K562 (cell line): Measurements from ENCODE around the gene TBL1X. TPM values are rescaled to one million over a fixed set of nuclear protein-coding genes. Genes with fewer than 3 reads are reported as not detected.

ENCODE experiments used
- ATAC-seq: fragments of 200-7000 bp; cut with Tn5 transposase; 3 replicates; pipeline ENCODE4 v1.9.1; 2020; ENCODE audit warnings: moderate library complexity
- BruUV-seq: library from RNA; stranded (reverse); fragments of 400-500 nt; replicated peaks from 2 replicates; lab custom pipeline; 2021; lab: Mats Ljungman, UMichigan
- CTCF ChIA-PET: fragments of 300-600 bp; formaldehyde crosslinking; extraction: SDS; loops from one replicate; lab custom pipeline; 2021; ENCODE audit warnings: low intra/inter-chr PET ratio; lab: Yijun Ruan, JAX
- POLR2A ChIA-PET: fragments of 300-600, 350-650 bp; sonication (Branson Sonifier 250); formaldehyde crosslinking; extraction: SDS; loops from one replicate; lab custom pipeline; 2021; ENCODE audit warnings: antibody characterized with exemption, inconsistent platforms; lab: Yijun Ruan, JAX
- DNase-seq, 4 experiments: peaks; one replicate each; pipeline versions ENCODE4 v3.0.0 to v3.0.0-alpha.2; 2011 to 2018; ENCODE audit warnings: low spot score in 3 of 4, mixed read lengths in 3 of 4; ENCODE audit errors: extremely low read depth in 1 of 4
- FAIRE-seq: peaks from 2 replicates; lab custom pipeline; 2011; peaks lifted over from hg19 to GRCh38; lab: Jason Lieb, UNC
- H2AFZ ChIP-seq: 2 replicates; pipeline ENCODE4 v1.6.0; 2011; ENCODE audit warnings: low read depth, low read length, control low read depth, inconsistent platforms
- H3K27ac ChIP-seq: fragments of 200-600 bp; 3 replicates; pipeline ENCODE4 v1.8.0; 2011; ENCODE audit warnings: low read depth, mild to moderate bottlenecking, control low read depth, inconsistent platforms, low read length, moderate library complexity, mixed read lengths; ENCODE audit errors: extremely low read depth
- H3K27me3 ChIP-seq, 2 experiments: fragments of 300-600 bp in 1 of 2; 2 replicates in 1 of 2; 3 replicates in 1 of 2; pipeline versions ENCODE4 v1.6.0 to v1.8.0; 2011; ENCODE audit warnings: inconsistent platforms in 2 of 2, low read length in 2 of 2, mild to moderate bottlenecking in 1 of 2, mixed read lengths in 1 of 2, moderate library complexity in 1 of 2; ENCODE audit not compliant: control insufficient read depth in 2 of 2, insufficient read depth in 2 of 2
- H3K36me3 ChIP-seq: fragments of 300-600 bp; 3 replicates; pipeline ENCODE4 v1.8.0; 2011; ENCODE audit warnings: mild to moderate bottlenecking, low read length, inconsistent platforms; ENCODE audit not compliant: control insufficient read depth, insufficient read depth
- H3K4me1 ChIP-seq, 2 experiments: fragments of 200-600 bp in 1 of 2; replicated peaks in 1 of 2; 2 replicates in 1 of 2; 3 replicates in 1 of 2; pipeline versions ENCODE4 v1.5.1 to v1.8.0; 2011; ENCODE audit warnings: inconsistent platforms in 2 of 2, low read length in 2 of 2, mild to moderate bottlenecking in 1 of 2, mixed read lengths in 1 of 2, moderate library complexity in 1 of 2; ENCODE audit not compliant: control insufficient read depth in 2 of 2, insufficient read depth in 2 of 2
- H3K4me2 ChIP-seq: 2 replicates; pipeline ENCODE4 v1.6.1; 2011; ENCODE audit warnings: low read length, control low read depth, inconsistent platforms, mixed read lengths; ENCODE audit not compliant: insufficient read depth
- H3K4me3 ChIP-seq: fragments of 200-600 bp; sonication (generic), shearing (Covaris generic); 2 replicates; pipeline ENCODE4 v1.5.1; 2016; ENCODE audit warnings: control low read depth, inconsistent platforms
- H3K79me2 ChIP-seq: fragments of 200-600 bp; 3 replicates; pipeline ENCODE4 v1.8.0; 2011; ENCODE audit warnings: low read length, inconsistent platforms; ENCODE audit not compliant: control insufficient read depth, insufficient read depth
- H3K9ac ChIP-seq, 2 experiments: 2 replicates each; pipeline versions ENCODE4 v1.6.0 to v1.6.1; 2011; ENCODE audit warnings: low read depth in 2 of 2, low read length in 2 of 2, control low read depth in 1 of 2, inconsistent platforms in 1 of 2, mild to moderate bottlenecking in 1 of 2, mixed read lengths in 1 of 2; ENCODE audit not compliant: insufficient read depth in 1 of 2
- H3K9me1 ChIP-seq: one replicate; pipeline ENCODE4 v1.6.0; 2011; ENCODE audit warnings: inconsistent platforms, mild to moderate bottlenecking, low read length, moderate library complexity; ENCODE audit not compliant: control insufficient read depth, insufficient read depth
- H3K9me3 ChIP-seq: replicated peaks from 2 replicates; pipeline ENCODE4 v1.5.1; 2011; ENCODE audit warnings: low read depth, low read length, inconsistent platforms; ENCODE audit not compliant: control insufficient read depth, insufficient read depth
- H4K20me1 ChIP-seq: replicated peaks from 2 replicates; pipeline ENCODE4 v1.6.1; 2011; ENCODE audit warnings: low read length, inconsistent platforms, mixed read lengths; ENCODE audit not compliant: control insufficient read depth, insufficient read depth
- BCOR ChIP-seq: fragments of 450-650 bp; IDR thresholded peaks from 2 replicates; pipeline ENCODE4 v1.6.1; 2016
- BHLHE40 ChIP-seq: IDR thresholded peaks from 2 replicates; pipeline ENCODE4 v1.6.1; 2011; ENCODE audit warnings: low read length, improper control_type of control experiment
- E2F5 ChIP-seq: sonication (generic); formaldehyde crosslinking; IDR thresholded peaks from 2 replicates; pipeline ENCODE4 v1.8.0; 2022; ENCODE audit warnings: mild to moderate bottlenecking, missing genetic modification reagents
- EHMT2 ChIP-seq: fragments of 450-650 bp; IDR thresholded peaks from 2 replicates; pipeline ENCODE4 v1.6.1; 2018; ENCODE audit warnings: antibody characterized with exemption
- KHSRP ChIP-seq: fragments of 450-650 bp; IDR thresholded peaks from 2 replicates; pipeline ENCODE4 v1.6.1; 2017
- KLF16 ChIP-seq: IDR thresholded peaks from 2 replicates; pipeline ENCODE4 v1.6.1; 2016; ENCODE audit warnings: antibody characterized with exemption
- NFIC ChIP-seq: fragments of 450-650 bp; IDR thresholded peaks from 2 replicates; pipeline ENCODE4 v1.6.1; 2017; ENCODE audit warnings: mild to moderate bottlenecking, inconsistent platforms
- POLR2G ChIP-seq: fragments of 200-400 bp; formaldehyde crosslinking; IDR thresholded peaks from 2 replicates; pipeline ENCODE4 v1.6.1; 2017; ENCODE audit warnings: low read depth, mild to moderate bottlenecking, antibody characterized with exemption, low read length, moderate library complexity
- POLR2H ChIP-seq: IDR thresholded peaks from 2 replicates; pipeline ENCODE4 v1.6.1; 2016; ENCODE audit warnings: missing genetic modification characterization, low read depth, mild to moderate bottlenecking, control low read depth, missing compliant biosample characterization, moderate library complexity
- RBM22 ChIP-seq: fragments of 200-400 bp; formaldehyde crosslinking; IDR thresholded peaks from 2 replicates; pipeline ENCODE4 v1.6.1; 2018; ENCODE audit warnings: low read length, low read depth; ENCODE audit not compliant: poor library complexity, severe bottlenecking
- RNF219 ChIP-seq: fragments of 250-450 bp; sonication (Bioruptor Pico); IDR thresholded peaks from 2 replicates; pipeline ENCODE4 v1.5.0; 2022; ENCODE audit warnings: mild to moderate bottlenecking
- SAFB ChIP-seq: fragments of 200-400 bp; formaldehyde crosslinking; IDR thresholded peaks from 2 replicates; pipeline ENCODE4 v1.6.1; 2017; ENCODE audit warnings: low read depth, low read length, borderline replicate concordance
- SMARCA4 ChIP-seq: fragments of 450-650 bp; IDR thresholded peaks from 2 replicates; pipeline ENCODE4 v1.6.1; 2016
- SRF ChIP-seq, 2 experiments: fragments of 250-450, 450-650 bp in 1 of 2; sonication (Bioruptor Pico) in 1 of 2; sonication (generic) in 1 of 2; formaldehyde crosslinking; IDR thresholded peaks; 2 replicates each; pipeline versions ENCODE4 v1.5.0 to v1.5.1; 2020 to 2022; ENCODE audit warnings: mild to moderate bottlenecking in 1 of 2, missing genetic modification reagents in 1 of 2
- TAF9B ChIP-seq: fragments of 450-650 bp; IDR thresholded peaks from 2 replicates; pipeline ENCODE4 v1.6.1; 2018; ENCODE audit warnings: mild to moderate bottlenecking; ENCODE audit not compliant: partially characterized antibody
- XRCC3 ChIP-seq: fragments of 450-650 bp; IDR thresholded peaks from 2 replicates; pipeline ENCODE4 v1.6.1; 2017; ENCODE audit warnings: mild to moderate bottlenecking, moderate library complexity
- ZNF764 ChIP-seq: fragments of 250-450 bp; sonication (Bioruptor Pico); IDR thresholded peaks from 2 replicates; pipeline ENCODE4 v1.4.0; 2020; ENCODE audit warnings: low read depth, mild to moderate bottlenecking, moderate library complexity
- WGBS: fragments of 100-300 bp; shearing (Covaris generic); methylation state at CpG from one replicate; pipeline ENCODE4 v1.1.6; 2016; ENCODE audit warnings: low coverage, mixed read lengths; ENCODE audit not compliant: insufficient coverage; ENCODE audit errors: missing lambda C conversion rate; 5-methylcytosine and 5-hydroxymethylcytosine counted together
- in situ Hi-C: fragments of 300-500 bp; cut with MboI; formaldehyde crosslinking; loops from 4 replicates; pipeline ENCODE4 v1.15.0; 2018; ENCODE audit warnings: inconsistent platforms, mixed read lengths
- intact Hi-C: fragments of 100-400 bp; cut with micrococcal nuclease; formaldehyde crosslinking; loops from 2 replicates; pipeline ENCODE4 v1.14.2; 2022
- polyA plus RNA-seq, 8 experiments: library from polyadenylated mRNA; depleted of rRNA in 4 of 8; stranded (reverse) in 5 of 8; unstranded in 3 of 8; fragments of >200 nt; fragmentation: Nextera tagmentation in 2 of 8; fragmentation: Illumina TruSeq in 1 of 8; extraction: Ambion mirVana in 2 of 8; extraction: Trizol in 1 of 8; gene quantifications; 2 replicates each; pipeline versions ENCODE4 v1.2.1 to v1.2.3, GENCODE V29; 2011 to 2014; ENCODE audit warnings: inconsistent platforms in 1 of 8, missing spikeins in 1 of 8
- total RNA-seq, 7 experiments: library from RNA; depleted of rRNA in 6 of 7; stranded (reverse); fragments of >200 nt in 6 of 7; fragmentation: Illumina TruSeq in 2 of 7; extraction: Trizol in 2 of 7; gene quantifications; 2 replicates each; pipeline versions ENCODE4 v1.2.1 to v1.2.3, GENCODE V29; 2011 to 2021; ENCODE audit warnings: low replicate concordance in 1 of 7

The TBL1X gene
- total and polyA plus RNA-seq, 9 of the 15 experiments (the other 6 are each of a cell fraction or from before 2014, with no cell fraction given): 6.0 to 49.6 (median 19.7) TPM

GRCh38 chrX:9688833-9689232 lies 224.0 kb downstream of the TBL1X start:
- in situ Hi-C loops: no loop called here
- TF ChIP-seq POLR2G: 0 out of 2 replicates have a peak, but pooled peaks have one; percentile 22
- no peak for TF ChIP-seq NFIC
- peak; percentile 51 for TF ChIP-seq RBM22
- CTCF ChIA-PET: no interaction called here
- WGBS: 98% methylated on average over 17 of the region's 24 CpGs
- Histone ChIP-seq H3K9me3 (no peaks in the 10 kb centered on the region), H3K4me3 (no peak overlapping the region), H4K20me1 (no peaks in the 10 kb centered on the region), H3K27me3 (no peaks in the 10 kb centered on the region), H3K36me3 (peaks cover 51% of the 10 kb centered on the region; the same call in 2 of the 3 replicates), H3K4me1 (no peaks in the 10 kb centered on the region), H3K9me1 (no peaks in the 10 kb centered on the region), H3K79me2 (no peaks in the 10 kb centered on the region), H3K27ac (no peak overlapping the region), H2AFZ (no peak overlapping the region), H3K9ac (no peak overlapping the region), H3K4me2 (no peak overlapping the region)
- POLR2A ChIA-PET: no interaction called here
- no TSS peak for BruUV-seq
- DNase-seq (no peak), FAIRE-seq (no peak), ATAC-seq (no peak)
- intact Hi-C loops: no loop called here

GRCh38 chrX:9690046-9690445 lies 225.2 kb downstream of the TBL1X start:
- FAIRE-seq (no peak), DNase-seq (no peak), ATAC-seq (no peak)
- H3K9me1 ChIP-seq: no peaks in the 10 kb centered on the region
- TF ChIP-seq POLR2H (tag) (no peak), BHLHE40 (no peak), RNF219 (CRISPR knock-in tag) (no peak), KLF16 (no peak), TAF9B (no peak), EHMT2 (no peak), SMARCA4 (no peak), XRCC3 (no peak), KHSRP (no peak), E2F5 (no peak), ZNF764 (CRISPR knock-in tag) (no peak), SAFB (no peak), BCOR (no peak), SRF (CRISPR knock-in tag; IDR thresholded peaks at IDR 0.05) (no peak)
- H4K20me1 ChIP-seq: no peaks in the 10 kb centered on the region
- WGBS: 100% methylated on average over 1 of the region's 5 CpGs
- H3K9ac ChIP-seq: no peak overlapping the region
- no peak overlapping the region for H3K27ac ChIP-seq
- H3K9me3 ChIP-seq: no peaks in the 10 kb centered on the region
- no peaks in the 10 kb centered on the region for H3K4me1 ChIP-seq
- H2AFZ ChIP-seq: no peak overlapping the region
- no peak overlapping the region for H3K4me3 ChIP-seq
- peaks cover 49% of the 10 kb centered on the region; the same call in 2 of the 3 replicates for H3K36me3 ChIP-seq
- in situ Hi-C loops: no loop called here
- H3K4me2 ChIP-seq: no peak overlapping the region
- intact Hi-C loops: no loop called here
- no peaks in the 10 kb centered on the region for H3K27me3 ChIP-seq
- CTCF ChIA-PET: no interaction called here
- POLR2A ChIA-PET: no interaction called here
- BruUV-seq: no TSS peak
- no peaks in the 10 kb centered on the region for H3K79me2 ChIP-seq
